H1 (cell line): ENCODE data around the gene CYP4F11. TPM values are rescaled to one million over a fixed set of nuclear protein-coding genes. Genes with fewer than 3 reads are reported as not detected.

ENCODE experiments used
- CTCF ChIA-PET: fragments of 300-600 bp; sonication (Branson Sonifier 250); formaldehyde crosslinking; loops from one replicate; lab custom pipeline; 2021; ENCODE audit not compliant: partially characterized antibody; lab: Charles Lee
- POLR2A ChIA-PET: fragments of 300-600 bp; sonication (Branson Sonifier 250); formaldehyde crosslinking; loops from one replicate; lab custom pipeline; 2021; ENCODE audit warnings: inconsistent platforms; ENCODE audit not compliant: partially characterized antibody; lab: Charles Lee
- DNase-seq, 2 experiments: peaks; one replicate each; pipeline versions ENCODE4 v3.0.0 to v3.0.0-alpha.2; 2010 to 2022; ENCODE audit warnings: low spot score in 2 of 2, low read depth in 1 of 2, mixed read lengths in 1 of 2
- FAIRE-seq: peaks from 2 replicates; lab custom pipeline; 2011; peaks lifted over from hg19 to GRCh38; lab: Jason Lieb, UNC
- H2AFZ ChIP-seq: 2 replicates; pipeline ENCODE4 v1.8.1; 2012; ENCODE audit warnings: low read length, inconsistent platforms
- H2AK5ac ChIP-seq: 2 replicates; pipeline ENCODE4 v1.6.1; 2013; ENCODE audit warnings: low read depth, low read length
- H2BK120ac ChIP-seq: replicated peaks from 2 replicates; pipeline ENCODE3; 2013; ENCODE audit warnings: low read depth, low read length, inconsistent platforms
- H2BK12ac ChIP-seq: 2 replicates; pipeline ENCODE4 v1.6.1; 2013; ENCODE audit warnings: low read depth, low read length
- H2BK15ac ChIP-seq: 2 replicates; pipeline ENCODE4 v1.6.1; 2013; ENCODE audit warnings: low read length
- H2BK20ac ChIP-seq: 2 replicates; pipeline ENCODE4 v1.6.1; 2013; ENCODE audit warnings: low read length
- H2BK5ac ChIP-seq: 2 replicates; pipeline ENCODE4 v1.6.1; 2013; ENCODE audit warnings: low read depth, low read length
- H3K14ac ChIP-seq: 2 replicates; pipeline ENCODE4 v1.6.1; 2013; ENCODE audit warnings: inconsistent platforms; ENCODE audit not compliant: insufficient read length
- H3K18ac ChIP-seq: 2 replicates; pipeline ENCODE4 v1.6.1; 2013; ENCODE audit warnings: low read length; ENCODE audit errors: extremely low read depth
- H3K23ac ChIP-seq: 2 replicates; pipeline ENCODE4 v1.6.1; 2013; ENCODE audit warnings: inconsistent platforms; ENCODE audit not compliant: insufficient read length
- H3K23me2 ChIP-seq: 2 replicates; pipeline ENCODE4 v1.6.1; 2013; ENCODE audit warnings: low read depth, low read length
- H3K27ac ChIP-seq: 2 replicates; pipeline ENCODE4 v1.6.1; 2011; ENCODE audit warnings: low read depth, low read length, inconsistent platforms
- H3K27me3 ChIP-seq, 4 experiments: replicated peaks in 1 of 4; 1 replicate in 1 of 4; 2 replicates in 3 of 4; pipeline versions ENCODE4 v1.6.1 to v1.8.1; 2011 to 2013; ENCODE audit warnings: low read length in 3 of 4, mild to moderate bottlenecking in 3 of 4, inconsistent platforms in 2 of 4, mixed read lengths in 2 of 4, moderate library complexity in 1 of 4; ENCODE audit not compliant: control insufficient read depth in 3 of 4, insufficient read depth in 3 of 4; ENCODE audit errors: extremely low read depth in 1 of 4
- H3K36me3 ChIP-seq, 4 experiments: 2 replicates each; pipeline versions ENCODE4 v1.6.1 to v1.8.1; 2011 to 2013; ENCODE audit warnings: mild to moderate bottlenecking in 4 of 4, low read length in 3 of 4, moderate library complexity in 2 of 4, control low read depth in 1 of 4, inconsistent platforms in 1 of 4; ENCODE audit not compliant: insufficient read depth in 4 of 4, control insufficient read depth in 2 of 4
- H3K4ac ChIP-seq: replicated peaks from 2 replicates; pipeline ENCODE3; 2013; ENCODE audit warnings: low read length, low read depth, mixed read lengths, inconsistent platforms; ENCODE audit not compliant: insufficient read length
- H3K4me1 ChIP-seq, 4 experiments: replicated peaks in 1 of 4; 1 replicate in 1 of 4; 2 replicates in 3 of 4; pipeline versions ENCODE4 v1.6.1 to v1.8.1; 2011 to 2013; ENCODE audit warnings: low read length in 3 of 4, inconsistent platforms in 2 of 4, mixed read lengths in 1 of 4; ENCODE audit not compliant: insufficient read depth in 4 of 4, control insufficient read depth in 3 of 4
- H3K4me2 ChIP-seq, 2 experiments: 2 replicates each; pipeline versions ENCODE4 v1.6.1 to v1.8.1; 2011 to 2013; ENCODE audit warnings: low read depth in 2 of 2, low read length in 2 of 2, control low read depth in 1 of 2, inconsistent platforms in 1 of 2, mild to moderate bottlenecking in 1 of 2; ENCODE audit not compliant: insufficient read depth in 1 of 2
- H3K4me3 ChIP-seq, 4 experiments: fragments of 200-600, 300-600 bp in 1 of 4; sonication (generic), shearing (Covaris generic), sonication (Bioruptor Twin) in 1 of 4; 2 replicates each; pipeline versions ENCODE4 v1.5.1 to v1.8.1; 2011 to 2016; ENCODE audit warnings: low read length in 4 of 4, low read depth in 3 of 4, control low read depth in 2 of 4, inconsistent platforms in 2 of 4, mild to moderate bottlenecking in 2 of 4, mixed read lengths in 1 of 4, moderate library complexity in 1 of 4; ENCODE audit not compliant: insufficient read depth in 2 of 4; ENCODE audit errors: extremely low read depth in 1 of 4
- H3K56ac ChIP-seq: replicated peaks from 2 replicates; pipeline ENCODE3; 2013; ENCODE audit warnings: low read depth, mild to moderate bottlenecking, mixed read lengths, low read length, inconsistent platforms; ENCODE audit not compliant: insufficient read length
- H3K79me1 ChIP-seq: 2 replicates; pipeline ENCODE4 v1.6.1; 2013; ENCODE audit warnings: low read depth, low read length, control low read depth
- H3K79me2 ChIP-seq, 2 experiments: 2 replicates each; pipeline versions ENCODE4 v1.6.1 to v1.8.1; 2012 to 2013; ENCODE audit warnings: low read length in 2 of 2, mild to moderate bottlenecking in 2 of 2, inconsistent platforms in 1 of 2; ENCODE audit not compliant: insufficient read depth in 2 of 2, control insufficient read depth in 1 of 2
- H3K9ac ChIP-seq, 4 experiments: replicated peaks in 1 of 4; 1 replicate in 1 of 4; 2 replicates in 3 of 4; pipeline versions ENCODE4 v1.6.1 to v1.8.1; 2011 to 2013; ENCODE audit warnings: low read depth in 3 of 4, low read length in 3 of 4, control low read depth in 2 of 4, mild to moderate bottlenecking in 2 of 4, moderate library complexity in 2 of 4, inconsistent platforms in 1 of 4; ENCODE audit errors: extremely low read depth in 1 of 4
- H3K9me3 ChIP-seq, 2 experiments: 2 replicates each; pipeline versions ENCODE4 v1.6.1 to v1.8.1; 2012 to 2013; ENCODE audit warnings: mild to moderate bottlenecking in 2 of 2, moderate library complexity in 2 of 2, control low read depth in 1 of 2, inconsistent platforms in 1 of 2, low read depth in 1 of 2, low read length in 1 of 2, mixed read lengths in 1 of 2; ENCODE audit not compliant: insufficient read depth in 2 of 2
- H4K20me1 ChIP-seq, 2 experiments: replicated peaks in 1 of 2; 2 replicates each; pipeline versions ENCODE3 to v1.8.1; 2011 to 2013; ENCODE audit warnings: inconsistent platforms in 2 of 2, low read length in 2 of 2, mild to moderate bottlenecking in 1 of 2; ENCODE audit not compliant: insufficient read depth in 2 of 2, control insufficient read depth in 1 of 2
- H4K5ac ChIP-seq: 2 replicates; pipeline ENCODE4 v1.6.1; 2013; ENCODE audit warnings: low read length, low read depth, mixed read lengths, inconsistent platforms; ENCODE audit not compliant: insufficient read length
- H4K8ac ChIP-seq: 2 replicates; pipeline ENCODE4 v1.8.0; 2013; ENCODE audit warnings: mild to moderate bottlenecking, moderate library complexity, low read length, inconsistent platforms; ENCODE audit not compliant: insufficient read depth; ENCODE audit errors: extremely low read depth
- H4K91ac ChIP-seq: replicated peaks from 2 replicates; pipeline ENCODE3; 2013; ENCODE audit warnings: low read length, mixed read lengths, inconsistent platforms; ENCODE audit not compliant: insufficient read length
- CHD2 ChIP-seq: IDR thresholded peaks from 2 replicates; pipeline ENCODE4 v1.6.1; 2012; ENCODE audit warnings: low read length, improper control_type of control experiment
- EZH2 ChIP-seq: fragments of 200-600 bp; sonication (generic); IDR thresholded peaks from 2 replicates; pipeline ENCODE4 v1.7.1; 2012; ENCODE audit warnings: low read depth, mild to moderate bottlenecking, moderate library complexity, low read length, inconsistent platforms; ENCODE audit not compliant: severe bottlenecking
- GABPA ChIP-seq: IDR thresholded peaks from 2 replicates; pipeline ENCODE4 v1.6.1; 2011; ENCODE audit warnings: mild to moderate bottlenecking, low read length, moderate library complexity, borderline replicate concordance; ENCODE audit not compliant: insufficient read depth
- HDAC2 ChIP-seq, 2 experiments: fragments of 300-600 bp in 1 of 2; sonication (generic) in 1 of 2; IDR thresholded peaks; 2 replicates each; pipeline ENCODE4 v1.6.1; 2011 to 2012; ENCODE audit warnings: low read depth in 2 of 2, low read length in 2 of 2, mild to moderate bottlenecking in 2 of 2, moderate library complexity in 2 of 2, borderline replicate concordance in 1 of 2, inconsistent platforms in 1 of 2
- HDAC6 ChIP-seq: IDR thresholded peaks from one replicate; pipeline ENCODE4 v1.7.1; 2012; ENCODE audit warnings: low read depth, mild to moderate bottlenecking, inconsistent platforms, low read length, moderate library complexity
- JUND ChIP-seq: IDR thresholded peaks from 2 replicates; pipeline ENCODE4 v1.6.1; 2011; ENCODE audit warnings: mild to moderate bottlenecking, improper control_type of control experiment, low read length
- MAFK ChIP-seq: IDR thresholded peaks from 2 replicates; pipeline ENCODE4 v1.6.1; 2012; ENCODE audit warnings: low read depth, mild to moderate bottlenecking, improper control_type of control experiment, low read length
- POLR2AphosphoS5 ChIP-seq: IDR thresholded peaks from 2 replicates; pipeline ENCODE4 v1.6.1; 2011; ENCODE audit warnings: low read depth, low read length
- SP4 ChIP-seq: IDR thresholded peaks from 2 replicates; pipeline ENCODE4 v1.6.1; 2012; ENCODE audit warnings: low read length, inconsistent platforms
- YY1 ChIP-seq: IDR thresholded peaks from 2 replicates; pipeline ENCODE4 v1.6.1; 2011; ENCODE audit warnings: low read depth, mild to moderate bottlenecking, low read length
- WGBS, 2 experiments: shearing (Covaris generic) in 1 of 2; methylation state at CpG; one replicate each; pipeline versions ENCODE4 v1.1.6 to v1.1.7; 2013 to 2015; ENCODE audit warnings: low lambda C conversion rate in 2 of 2, mixed read lengths in 2 of 2, inconsistent platforms in 1 of 2, low coverage in 1 of 2, missing lambda C conversion rate in 1 of 2; ENCODE audit not compliant: insufficient replicate concordance in 2 of 2, insufficient coverage in 1 of 2, insufficient read length in 1 of 2; ENCODE audit errors: extremely low coverage in 1 of 2, missing lambda C conversion rate in 1 of 2; 5-methylcytosine and 5-hydroxymethylcytosine counted together
- polyA plus RNA-seq, 7 experiments: library from polyadenylated mRNA; depleted of rRNA in 3 of 7; stranded (reverse) in 5 of 7; unstranded in 2 of 7; fragments of >200 nt in 5 of 7; fragments of 200-250 nt in 2 of 7; gene quantifications; 1 replicate in 5 of 7; 2 replicates in 1 of 7; 4 replicates in 1 of 7; pipeline versions ENCODE4 v1.2.1 to v1.2.3, GENCODE V29; 2011 to 2013; ENCODE audit warnings: missing spikeins in 2 of 7, mixed read lengths in 2 of 7
- total RNA-seq: library from RNA; stranded (reverse); fragmentation: NEBNext Ultra II Directional; extraction: Animal tissue kit (Norgen Biotek cat#: 25700); gene quantifications from 2 replicates; pipeline ENCODE4 v1.2.1, GENCODE V29; 2021
- TF ChIP-seq, protein P1 (sequence below), 3 experiments: IDR thresholded peaks; 1 replicate in 2 of 3; 2 replicates in 1 of 3; pipeline versions ENCODE4 v1.5.1 to v1.6.1; 2011; ENCODE audit warnings: low read length in 3 of 3, mild to moderate bottlenecking in 3 of 3, inconsistent platforms in 2 of 3, low read depth in 1 of 3, moderate library complexity in 1 of 3; ENCODE audit not compliant: insufficient read depth in 1 of 3; ENCODE audit errors: control extremely low read depth in 1 of 3

Gene CYP4F11
- total and polyA plus RNA-seq, 2 of the 8 experiments (the other 6 are each of a cell fraction or from before 2014, with no cell fraction given): not detected

GRCh38 chr19:15979293-15979692 is 45.0 kb upstream of the CYP4F11 start:
- Histone ChIP-seq H3K56ac (no peak overlapping the region), H2AK5ac (no peak overlapping the region), H3K27ac (no peak overlapping the region), H2BK120ac (no peak overlapping the region), H2AFZ (no peak overlapping the region), H2BK20ac (no peak overlapping the region), H2BK15ac (no peak overlapping the region), H3K4ac (no peak overlapping the region), H3K9me3 (peaks cover 76 to 87% of the 10 kb centered on the region in 2 experiments), H4K8ac (no peak overlapping the region), H2BK5ac (no peak overlapping the region), H3K9ac (no peak overlapping the region), H4K5ac (no peak overlapping the region), H3K4me2 (no peak overlapping the region), H3K27me3 (no peaks in the 10 kb centered on the region), H3K14ac (no peak overlapping the region), H3K79me2 (no peaks in the 10 kb centered on the region), H4K20me1 (no peaks in the 10 kb centered on the region), H3K4me3 (no peak overlapping the region), H3K18ac (no peak overlapping the region), H2BK12ac (no peak overlapping the region), H3K4me1 (no peaks in the 10 kb centered on the region), H3K23ac (no peak overlapping the region), H3K79me1 (no peaks in the 10 kb centered on the region), H3K36me3 (no peaks in the 10 kb centered on the region; a peak in 1 of 8 replicates), H4K91ac (no peak overlapping the region), H3K23me2 (no peaks in the 10 kb centered on the region)
- DNase-seq (no peak), FAIRE-seq (no peak)
- TF ChIP-seq GABPA (no peak), EZH2 (no peak), SP4 (no peak), CHD2 (no peak), JUND (no peak), POLR2AphosphoS5 (no peak), MAFK (no peak), HDAC2 (IDR thresholded peaks at IDR 0.05; ENCODE audit: borderline replicate concordance in 1 of 2, low read depth in 2 of 2, low read length in 2 of 2) (no peak), HDAC6 (no peak), YY1 (no peak)
- TF ChIP-seq, protein P1, sequence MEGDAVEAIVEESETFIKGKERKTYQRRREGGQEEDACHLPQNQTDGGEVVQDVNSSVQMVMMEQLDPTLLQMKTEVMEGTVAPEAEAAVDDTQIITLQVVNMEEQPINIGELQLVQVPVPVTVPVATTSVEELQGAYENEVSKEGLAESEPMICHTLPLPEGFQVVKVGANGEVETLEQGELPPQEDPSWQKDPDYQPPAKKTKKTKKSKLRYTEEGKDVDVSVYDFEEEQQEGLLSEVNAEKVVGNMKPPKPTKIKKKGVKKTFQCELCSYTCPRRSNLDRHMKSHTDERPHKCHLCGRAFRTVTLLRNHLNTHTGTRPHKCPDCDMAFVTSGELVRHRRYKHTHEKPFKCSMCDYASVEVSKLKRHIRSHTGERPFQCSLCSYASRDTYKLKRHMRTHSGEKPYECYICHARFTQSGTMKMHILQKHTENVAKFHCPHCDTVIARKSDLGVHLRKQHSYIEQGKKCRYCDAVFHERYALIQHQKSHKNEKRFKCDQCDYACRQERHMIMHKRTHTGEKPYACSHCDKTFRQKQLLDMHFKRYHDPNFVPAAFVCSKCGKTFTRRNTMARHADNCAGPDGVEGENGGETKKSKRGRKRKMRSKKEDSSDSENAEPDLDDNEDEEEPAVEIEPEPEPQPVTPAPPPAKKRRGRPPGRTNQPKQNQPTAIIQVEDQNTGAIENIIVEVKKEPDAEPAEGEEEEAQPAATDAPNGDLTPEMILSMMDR (IDR thresholded peaks at IDR 0.05; ENCODE audit: control extremely low read depth in 1 of 3, insufficient read depth in 1 of 3, low read depth in 1 of 3, low read length in 3 of 3): no peak
- whole genome bisulfite sequencing, 2 experiments: 80% methylated on average over 4 of the region's 4 CpGs; no CpG with 5 or more reads in 1 of the 2 experiments
- POLR2A ChIA-PET: no interaction called here
- CTCF ChIA-PET: no interaction called here
